ENCODE data around the gene BNC1.
"Not testable (repeated sequence)": the region's sequence is repeated elsewhere in the genome, so short reads cannot be mapped to it uniquely, and the experiment has no call there.

Gene BNC1

DNA sequence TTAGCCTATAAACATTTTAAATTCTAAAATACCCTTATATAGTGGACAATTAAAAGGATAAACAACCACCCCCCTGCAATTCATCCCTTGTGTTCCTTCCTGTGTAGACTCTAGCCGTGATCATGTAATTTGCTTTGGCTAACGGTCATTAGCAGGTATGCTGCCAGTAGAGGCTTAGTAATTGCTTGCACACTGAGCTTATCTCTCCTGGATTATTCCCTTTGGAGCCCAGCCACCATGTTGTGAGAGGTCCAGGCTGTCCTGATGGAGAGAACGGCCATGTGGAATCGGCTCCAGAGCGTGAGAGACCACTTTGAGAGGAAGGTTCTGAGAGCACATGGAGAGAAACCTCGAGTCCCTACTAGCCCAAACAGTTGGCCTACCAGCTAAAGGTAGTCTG lies 11.0 kb upstream of the BNC1 start:
- DNase-seq = no peak

DNA sequence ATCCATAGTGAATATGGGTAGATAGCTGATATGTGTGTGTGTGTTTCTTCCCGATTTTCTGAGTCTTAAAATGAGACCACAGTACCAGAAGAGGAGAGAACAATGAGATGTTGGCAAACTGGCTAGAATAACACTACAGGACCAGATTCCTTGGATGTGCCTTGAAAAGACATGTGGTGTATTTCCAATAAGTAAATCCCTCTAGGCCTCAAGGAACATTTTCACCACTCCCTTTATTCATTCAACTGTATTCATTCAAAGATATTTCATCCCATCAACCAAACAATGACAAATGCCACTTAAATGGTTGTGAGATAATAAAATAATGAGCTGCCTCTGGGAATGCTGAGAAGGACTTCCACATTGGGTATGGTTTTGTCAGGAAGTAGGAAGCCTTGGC lies 8.7 kb upstream of the BNC1 start:
- no peak for DNase-seq

DNA sequence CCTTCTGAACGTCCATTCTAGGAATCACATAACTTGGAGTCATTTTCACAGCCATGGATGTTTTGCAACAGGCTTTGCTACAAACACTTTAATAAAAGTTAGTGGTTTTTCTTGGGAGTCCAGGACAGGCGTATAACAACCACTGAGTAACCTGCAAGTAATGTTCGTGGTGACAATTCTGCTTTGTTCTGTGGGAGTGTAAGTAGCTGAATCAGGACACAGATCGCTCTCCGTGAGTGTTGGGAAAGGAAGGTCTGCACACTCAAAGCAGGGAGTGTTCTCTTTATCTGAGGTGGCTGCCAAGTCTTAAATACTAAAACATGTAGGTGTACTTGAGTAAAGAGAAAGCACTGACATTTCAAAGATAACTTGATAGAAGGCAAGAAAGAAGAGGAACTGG lies 7.9 kb upstream of the BNC1 start:
- DNase-seq = no peak

DNA sequence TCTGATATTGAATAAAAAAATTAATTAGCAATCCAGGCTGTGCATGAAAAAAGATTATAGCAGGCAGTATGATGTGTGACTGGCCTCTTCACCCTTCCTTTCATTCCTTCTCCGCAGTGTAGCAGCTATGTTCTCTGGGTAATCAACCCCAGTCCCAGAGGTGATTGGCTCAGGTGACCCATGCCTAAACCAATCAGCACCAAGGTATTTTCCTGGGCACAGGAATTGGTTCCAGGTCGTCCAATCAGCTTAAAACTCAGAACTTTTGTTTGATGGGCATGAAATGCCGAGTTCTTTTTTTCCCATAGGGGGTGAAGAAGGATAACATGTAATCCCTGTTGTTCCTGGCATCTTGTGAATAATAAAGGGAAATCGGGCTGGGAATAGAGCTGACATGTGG lies 5.8 kb upstream of the BNC1 start:
- no peak for DNase-seq

- DNase-seq = no peak
Measured at GRCh38 chr15:83289160-83289559, 4.7 kb upstream of the BNC1 start.

DNA sequence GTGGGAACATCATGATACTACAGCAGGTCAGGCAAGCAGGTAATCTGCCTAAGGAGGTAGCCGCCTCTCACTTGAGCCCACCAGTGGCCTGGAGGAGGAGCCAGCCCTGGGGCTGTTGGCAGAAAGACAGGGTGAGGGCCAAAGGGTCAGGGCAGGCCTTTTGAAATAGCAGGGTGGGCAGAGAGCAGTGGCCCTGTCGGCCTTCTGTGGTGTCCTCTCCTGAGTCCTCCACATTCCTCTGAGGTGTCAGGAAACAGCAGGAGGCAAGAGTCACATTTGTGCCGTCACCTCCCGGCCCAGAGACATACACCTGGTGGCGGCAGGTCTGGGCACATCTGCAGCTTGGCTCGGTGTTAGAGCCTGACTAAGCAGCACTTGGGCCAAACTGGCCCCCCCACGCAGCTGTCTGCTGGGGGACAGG lies 3.9 kb upstream of the BNC1 start:
- no peak for DNase-seq

DNA sequence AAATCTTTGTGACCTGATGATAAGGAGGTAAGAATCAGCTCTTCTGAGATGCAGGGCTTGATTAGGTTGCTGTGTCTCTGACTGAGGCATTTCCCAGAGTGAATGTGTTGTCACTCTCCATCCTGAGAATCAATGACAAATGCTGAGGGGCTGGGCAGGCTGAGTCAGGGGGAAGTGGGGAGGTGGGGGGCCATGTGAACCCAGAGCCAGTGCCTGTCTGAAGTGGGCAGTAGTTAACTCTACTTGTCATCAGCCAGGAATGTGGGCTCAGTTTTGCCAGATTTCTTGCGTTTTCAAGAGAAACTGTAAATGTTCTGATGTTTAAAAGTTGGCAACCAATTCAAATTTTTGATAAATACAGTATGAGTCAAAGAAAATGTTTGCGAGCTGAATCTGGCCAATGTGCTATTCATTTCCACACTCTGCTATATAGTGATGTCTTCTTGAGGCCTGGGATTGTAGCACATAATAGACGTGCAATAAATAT lies 3.1 kb upstream of the BNC1 start:
- DNase-seq = no peak

DNA sequence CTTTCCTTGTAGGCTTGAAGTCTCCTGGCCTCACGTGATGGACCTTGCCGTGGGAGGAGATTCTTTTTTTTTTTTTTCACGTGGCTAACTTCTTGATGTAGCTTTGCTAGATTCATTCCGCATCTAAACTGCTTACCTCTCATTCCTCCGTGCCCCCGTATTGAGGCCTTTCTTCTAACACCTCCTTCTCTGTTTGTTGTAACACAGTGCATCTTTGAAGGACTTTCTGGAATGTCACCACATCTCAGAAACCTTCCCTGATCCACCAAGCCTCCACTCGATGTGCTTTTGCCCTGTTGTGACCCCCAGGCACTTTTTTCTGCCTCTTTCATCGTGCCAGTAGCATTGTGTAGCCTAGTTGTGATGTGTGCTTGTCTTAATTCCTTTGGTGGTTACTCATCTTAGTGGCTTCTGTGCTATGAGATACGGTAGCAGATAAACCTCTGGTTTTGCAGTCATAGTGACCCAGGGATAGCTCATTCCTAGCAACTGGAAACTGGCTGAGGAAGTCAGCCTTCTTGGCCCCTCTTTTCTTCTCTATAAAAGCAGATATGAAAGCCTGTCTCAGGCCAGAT lies 1.6 kb upstream of the BNC1 start:
- DNase-seq = no peak

DNA sequence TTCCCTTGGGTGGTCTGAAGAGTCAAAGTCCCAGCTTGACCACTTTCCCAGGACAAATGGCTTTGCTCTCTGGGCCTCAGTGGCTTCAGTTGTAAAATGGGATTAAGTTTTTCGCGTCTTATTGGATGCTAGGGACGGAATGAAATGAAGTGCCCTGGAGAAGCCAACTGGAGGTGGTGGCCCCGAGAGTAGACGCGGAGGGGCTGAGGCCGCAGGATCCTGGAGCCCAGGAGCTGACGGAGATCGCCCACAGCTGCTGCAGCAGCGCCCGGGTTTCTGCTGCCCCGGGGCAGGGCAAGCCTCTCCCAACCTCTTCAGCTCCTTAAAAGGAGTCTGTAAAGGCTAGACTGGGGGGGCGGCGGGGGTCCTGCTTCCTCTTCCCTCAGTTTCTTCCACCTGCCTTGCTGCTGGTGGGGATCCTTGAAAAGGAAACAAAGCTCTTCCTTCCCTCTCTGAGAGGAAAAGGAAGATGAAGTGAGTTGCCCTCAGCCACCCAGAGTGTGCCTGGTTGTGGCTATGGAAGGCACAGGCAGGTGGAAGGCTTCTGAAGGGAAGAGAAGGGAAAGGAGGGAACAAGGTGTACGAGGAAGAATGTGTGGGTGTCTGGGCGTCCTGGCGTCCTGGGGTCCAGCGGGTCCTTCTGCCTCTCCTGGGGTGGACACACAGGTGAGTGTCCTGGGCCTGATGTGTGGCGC lies 967 bp upstream of the BNC1 start:
- no peak for DNase-seq

- DNase-seq = no peak
Measured at GRCh38 chr15:83283813-83284558, 478 bp downstream of the BNC1 start.

DNA sequence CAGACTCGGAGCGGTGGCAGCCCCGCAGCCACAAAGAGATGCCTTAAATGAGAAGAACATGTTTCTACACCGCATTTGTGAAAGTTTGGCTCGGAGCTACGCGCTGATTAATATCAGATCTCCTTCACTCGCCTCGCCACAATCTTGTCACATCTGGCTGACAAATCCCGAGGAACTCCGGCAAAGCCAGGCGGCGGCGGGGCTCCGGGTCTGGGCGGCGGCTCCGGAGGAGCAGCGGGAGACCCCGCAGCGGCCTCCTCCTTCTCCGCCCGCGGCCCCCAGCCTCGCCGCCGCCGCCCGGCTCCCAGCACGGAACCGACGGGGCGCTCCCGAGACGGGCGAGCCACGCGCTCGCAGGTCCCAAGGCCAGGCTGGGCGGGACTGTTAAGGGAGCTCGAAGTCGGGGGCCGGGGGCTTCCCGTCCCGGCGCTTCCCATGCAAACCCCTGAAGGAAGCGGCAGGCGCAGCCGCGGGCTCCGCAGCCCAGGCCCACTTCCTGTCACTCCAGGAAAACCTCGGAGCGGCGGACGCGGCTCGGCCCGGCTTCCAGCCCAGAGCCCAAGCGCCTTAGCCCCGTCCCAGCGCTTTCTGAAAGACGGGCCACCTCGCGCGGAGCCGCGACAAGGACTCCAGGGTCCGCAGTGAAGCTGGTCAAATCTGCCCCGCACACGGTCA lies 1.2 kb downstream of the BNC1 start:
- DNase-seq = no peak

DNA sequence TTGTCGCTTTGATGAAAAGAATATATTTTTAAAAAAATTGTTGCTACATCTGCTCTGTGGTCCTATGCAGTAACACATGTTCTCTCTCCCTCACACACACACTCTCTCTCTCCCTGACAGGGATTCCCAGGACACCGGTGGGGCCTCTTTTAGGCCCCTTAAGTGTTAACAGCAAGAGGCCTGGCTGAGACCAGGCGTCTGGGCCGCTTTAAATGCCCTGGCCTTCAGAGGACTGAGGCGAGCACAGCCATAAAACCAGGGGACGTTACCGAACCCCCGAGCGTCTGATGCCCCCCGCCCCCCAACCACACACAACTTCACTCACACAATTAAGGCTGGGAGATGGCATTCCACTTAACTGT lies 1.7 kb downstream of the BNC1 start:
- DNase-seq = no peak

- DNase-seq = no peak
Measured at GRCh38 chr15:83282141-83282540, 2.3 kb downstream of the BNC1 start.

GRCh38 chr15:83278191-83278590 lies 6.3 kb downstream of the BNC1 start:
- no peak for DNase-seq

- DNase-seq = no peak
Measured at GRCh38 chr15:83276661-83277060, 7.8 kb downstream of the BNC1 start.

DNA sequence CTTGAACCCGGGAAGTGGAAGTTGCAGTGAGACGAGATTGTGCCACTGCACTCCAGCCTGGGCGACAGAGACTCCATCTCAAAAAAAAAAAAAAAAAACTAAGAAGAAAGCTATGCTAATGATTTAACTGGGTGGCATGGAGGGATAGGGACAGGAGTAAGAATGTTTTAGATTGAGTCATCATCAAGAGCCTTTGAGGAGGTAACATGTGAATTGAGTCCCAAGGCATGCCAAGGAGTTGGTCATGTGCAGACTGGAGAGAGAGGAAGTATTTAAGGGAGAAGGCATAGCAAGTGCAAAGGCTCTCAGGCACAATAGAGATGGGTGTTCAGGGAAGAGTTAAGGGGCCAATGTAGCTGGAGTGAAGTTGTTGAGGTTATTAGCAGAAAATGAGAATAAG lies 9.1 kb downstream of the BNC1 start:
- DNase-seq = no peak

DNA sequence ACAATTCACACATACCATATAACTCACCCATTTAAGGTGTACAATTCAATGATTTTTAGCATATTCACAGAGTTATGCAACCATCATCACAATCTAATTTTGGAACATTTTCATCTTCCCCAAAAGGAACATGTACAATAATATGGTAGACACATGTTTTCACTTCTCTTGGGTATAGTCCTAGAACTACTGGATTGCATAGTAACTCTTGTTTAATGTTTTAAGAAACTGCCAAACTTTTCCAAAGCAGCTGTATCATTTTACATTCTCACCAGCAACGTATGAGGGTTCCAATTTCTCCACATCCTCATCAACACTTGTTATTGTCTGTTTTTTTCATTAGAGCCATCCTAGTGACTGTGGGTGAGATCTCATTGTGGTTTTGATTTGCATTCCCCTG lies 14.3 kb downstream of the BNC1 start:
- DNase-seq = no peak

DNA sequence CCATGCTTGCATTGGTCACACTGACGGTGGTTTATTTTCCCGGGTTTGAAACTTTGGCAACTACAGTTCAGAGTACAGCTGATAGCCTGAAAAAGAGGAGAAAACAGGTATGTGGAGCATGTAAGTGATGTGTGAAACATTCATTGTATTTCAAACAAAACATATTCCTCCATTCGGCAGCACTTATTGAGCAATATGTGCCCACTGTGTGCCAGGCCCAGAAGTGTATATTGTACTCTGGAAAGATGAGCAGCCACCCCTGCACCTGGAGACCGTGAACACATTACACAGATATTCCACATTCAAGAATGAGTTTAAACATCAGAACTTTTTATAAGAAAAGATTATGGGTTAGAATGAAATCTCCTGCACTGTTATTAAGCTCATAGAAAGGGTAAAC lies 16.3 kb downstream of the BNC1 start:
- no peak for DNase-seq

GRCh38 chr15:83262594-83263315 lies 21.7 kb downstream of the BNC1 start:
- no peak for DNase-seq

DNA sequence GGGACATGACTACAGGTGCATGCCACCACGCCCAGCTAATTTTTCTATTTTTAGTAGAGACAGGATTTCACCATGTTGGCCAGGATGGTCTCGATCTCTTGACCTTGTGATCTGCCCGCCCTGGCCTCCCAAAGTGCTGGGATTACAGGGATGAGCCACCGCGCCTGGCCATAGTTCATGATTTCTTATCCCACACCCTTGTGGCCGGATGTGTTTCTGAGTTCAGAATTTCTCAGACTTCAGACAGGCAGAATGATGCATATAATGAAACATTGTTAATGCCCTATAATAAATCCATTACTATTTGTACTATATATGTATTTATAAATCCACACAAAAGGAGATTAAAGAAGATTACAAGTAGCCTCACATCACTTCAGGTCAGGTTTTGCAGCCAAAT lies 22.3 kb downstream of the BNC1 start:
- not testable (repeated sequence) for DNase-seq

DNA sequence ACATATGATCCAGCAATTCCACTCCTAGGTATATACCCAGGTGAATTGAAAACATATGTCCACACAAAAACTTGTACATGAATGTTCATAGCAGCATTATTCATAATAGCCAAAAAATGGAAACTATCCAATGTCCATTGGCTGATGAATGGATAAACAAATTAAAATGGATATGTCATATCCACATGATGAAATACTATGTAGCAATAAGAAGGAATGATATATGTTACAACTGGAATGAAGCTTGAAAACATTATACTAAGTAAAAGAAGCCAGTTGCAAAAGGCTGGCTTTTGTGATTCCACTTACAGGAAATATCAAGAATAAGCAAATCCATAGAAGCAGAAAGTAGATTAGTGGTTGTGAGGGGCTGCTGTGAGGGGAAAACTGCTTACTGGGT lies 33.7 kb downstream of the BNC1 start:
- DNase-seq = no peak

DNA sequence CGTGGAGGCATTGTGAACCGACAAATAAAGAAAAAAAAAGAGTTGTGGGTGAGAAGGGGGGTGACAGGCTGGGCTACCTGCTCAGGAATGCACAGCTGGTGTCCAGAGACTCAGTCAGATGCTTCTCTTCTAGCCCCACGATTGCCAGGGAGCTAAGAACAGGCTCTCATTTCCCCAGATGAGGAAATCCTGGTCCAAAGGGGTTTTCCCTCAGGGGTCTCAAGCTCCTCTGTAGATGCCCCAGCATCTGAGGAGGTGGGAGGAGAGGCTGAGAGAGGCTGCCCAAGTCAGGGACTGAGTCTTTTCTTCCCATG lies 35.5 kb downstream of the BNC1 start:
- DNase-seq = no peak
